Measurements from ENCODE around the gene RASGEF1C. TPM values are rescaled to one million over a fixed set of nuclear protein-coding genes. Genes with fewer than 3 reads are reported as not detected.

RASGEF1C gene
- total RNA-seq, 4 donors from 2014 or later, result 1.2 to 3.1 (median 2.5) TPM

- no peak overlapping the region for H3K4me3 ChIP-seq
- H3K4me1 ChIP-seq, result no peaks in the 10 kb centered on the region
- TF ChIP-seq EP300 (IDR thresholded peaks at IDR 0.05) (no peak), CTCF (IDR thresholded peaks at IDR 0.05) (no peak)
- 87% methylated on average over 14 of the region's 20 CpGs for WGBS
- peaks cover 0 to 5% (median 0%) of the 10 kb centered on the region in 4 donors for H3K27me3 ChIP-seq
- no peak overlapping the region for H3K27ac ChIP-seq (replicated peaks in 1 of 4)
- intact Hi-C loops (cut with DNase I), result no loop called here
- DNase-seq (ENCODE audit: extremely low spot score), result no peak
- H3K9me3 ChIP-seq, result peaks cover 0 to 6% (median 2%) of the 10 kb centered on the region in 4 donors
- no peaks in the 10 kb centered on the region for H3K36me3 ChIP-seq
These were observed 107.4 kb downstream of the RASGEF1C start for GRCh38 chr5:180101451-180102105.

- H3K27me3 ChIP-seq, result peaks cover 0 to 5% (median 0%) of the 10 kb centered on the region in 4 donors
- DNase-seq (ENCODE audit: extremely low spot score), result no peak
- 84% methylated on average over 18 of the region's 29 CpGs for WGBS
These were observed 108.2 kb downstream of the RASGEF1C start for GRCh38 chr5:180100621-180101450.

GRCh38 chr5:180099733-180100611 is 109.0 kb downstream of the RASGEF1C start:
- Histone ChIP-seq H3K4me3 (no peak overlapping the region), H3K27ac (replicated peaks in 1 of 4) (no peak overlapping the region), H3K4me1 (no peaks in the 10 kb centered on the region), H3K36me3 (no peaks in the 10 kb centered on the region), H3K27me3 (peaks cover 0 to 5% (median 0%) of the 10 kb centered on the region in 4 donors), H3K9me3 (no peaks in the 10 kb centered on the region)
- 97% methylated on average over 12 of the region's 18 CpGs for WGBS
- intact Hi-C loops (cut with DNase I), result no loop called here
- TF ChIP-seq CTCF (IDR thresholded peaks at IDR 0.05) (no peak), EP300 (IDR thresholded peaks at IDR 0.05) (no peak), POLR2A (IDR thresholded peaks at IDR 0.05; ENCODE audit: low read depth) (no peak), POLR2AphosphoS5 (IDR thresholded peaks at IDR 0.05) (no peak)
- no peak for DNase-seq (ENCODE audit: extremely low spot score)

More at GRCh38 chr5:180100621-180101450, 108.2 kb downstream of the RASGEF1C start:
- H3K4me3 ChIP-seq, result no peak overlapping the region
- H3K4me1 ChIP-seq, result no peaks in the 10 kb centered on the region
- no peak for TF ChIP-seq CTCF (IDR thresholded peaks at IDR 0.05)
- TF ChIP-seq POLR2AphosphoS5 (IDR thresholded peaks at IDR 0.05), result no peak
- no peak for TF ChIP-seq EP300 (IDR thresholded peaks at IDR 0.05)
- no peak for TF ChIP-seq POLR2A (IDR thresholded peaks at IDR 0.05; ENCODE audit: low read depth)
- no peak overlapping the region for H3K27ac ChIP-seq (replicated peaks in 1 of 4)
- H3K36me3 ChIP-seq, result no peaks in the 10 kb centered on the region
- intact Hi-C loops (cut with DNase I), result no loop called here
- H3K9me3 ChIP-seq, result no peaks in the 10 kb centered on the region

- Histone ChIP-seq H3K27me3 (peaks cover 0 to 5% (median 0%) of the 10 kb centered on the region in 4 donors), H3K4me3 (no peak overlapping the region), H3K9me3 (no peaks in the 10 kb centered on the region), H3K36me3 (no peaks in the 10 kb centered on the region), H3K4me1 (no peaks in the 10 kb centered on the region), H3K27ac (replicated peaks in 1 of 4) (no peak overlapping the region)
- no peak for TF ChIP-seq POLR2A (IDR thresholded peaks at IDR 0.05; ENCODE audit: low read depth)
- no peak for TF ChIP-seq EP300 (IDR thresholded peaks at IDR 0.05)
- no peak for TF ChIP-seq POLR2AphosphoS5 (IDR thresholded peaks at IDR 0.05)
- TF ChIP-seq CTCF (IDR thresholded peaks at IDR 0.05), result no peak
- intact Hi-C loops (cut with DNase I), result no loop called here
- DNase-seq (ENCODE audit: extremely low spot score), result no peak
- 95% methylated on average over 8 of the region's 18 CpGs for WGBS
These were observed 109.8 kb downstream of the RASGEF1C start for GRCh38 chr5:180098991-180099732.
